K562 treated with DMSO at 1 percent for 24 hours (cell line): Measurements from ENCODE around the gene FAM168B. TPM values are rescaled to one million over a fixed set of nuclear protein-coding genes. Genes with fewer than 3 reads are reported as not detected.

Source experiments
- total RNA-seq: library from RNA; unstranded; fragments of 300-600 nt; gene quantifications from 2 replicates; pipeline ENCODE4 v1.2.3, GENCODE V29; 2022; ENCODE audit warnings: low read depth; ENCODE audit not compliant: insufficient read depth

FAM168B gene, protein sequence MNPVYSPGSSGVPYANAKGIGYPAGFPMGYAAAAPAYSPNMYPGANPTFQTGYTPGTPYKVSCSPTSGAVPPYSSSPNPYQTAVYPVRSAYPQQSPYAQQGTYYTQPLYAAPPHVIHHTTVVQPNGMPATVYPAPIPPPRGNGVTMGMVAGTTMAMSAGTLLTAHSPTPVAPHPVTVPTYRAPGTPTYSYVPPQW
- 99.9 and 116 TPM in 2 replicates for total RNA-seq

GRCh38 chr2:131093006-131093695, at the start of gene FAM168B:
FAM168B (minus strand) TSS chr2:131093460; CDS start chr2:131082646, 10,814 bp downstream.

GRCh38 chr2:131105156-131105949, 12.1 kb upstream of the FAM168B start, which contains the start of gene PLEKHB2:
PLEKHB2 (plus strand) TSS chr2:131105336; CDS start chr2:131120942, 15,606 bp downstream.

Other genes with a start within 250 kb of the FAM168B start
- gene PLEKHB2, start 11.9 kb upstream of the FAM168B start, total RNA-seq = 56.2 and 63.5 TPM in 2 replicates
- 1.4 and 1.7 TPM in 2 replicates for gene POTEE, start 116.1 kb upstream of the FAM168B start, total RNA-seq